ENCODE data around the gene POM121C.
"Not testable (repeated sequence)": the region's sequence is repeated elsewhere in the genome, so short reads cannot be mapped to it uniquely, and the experiment has no call there.

The POM121C gene

DNA sequence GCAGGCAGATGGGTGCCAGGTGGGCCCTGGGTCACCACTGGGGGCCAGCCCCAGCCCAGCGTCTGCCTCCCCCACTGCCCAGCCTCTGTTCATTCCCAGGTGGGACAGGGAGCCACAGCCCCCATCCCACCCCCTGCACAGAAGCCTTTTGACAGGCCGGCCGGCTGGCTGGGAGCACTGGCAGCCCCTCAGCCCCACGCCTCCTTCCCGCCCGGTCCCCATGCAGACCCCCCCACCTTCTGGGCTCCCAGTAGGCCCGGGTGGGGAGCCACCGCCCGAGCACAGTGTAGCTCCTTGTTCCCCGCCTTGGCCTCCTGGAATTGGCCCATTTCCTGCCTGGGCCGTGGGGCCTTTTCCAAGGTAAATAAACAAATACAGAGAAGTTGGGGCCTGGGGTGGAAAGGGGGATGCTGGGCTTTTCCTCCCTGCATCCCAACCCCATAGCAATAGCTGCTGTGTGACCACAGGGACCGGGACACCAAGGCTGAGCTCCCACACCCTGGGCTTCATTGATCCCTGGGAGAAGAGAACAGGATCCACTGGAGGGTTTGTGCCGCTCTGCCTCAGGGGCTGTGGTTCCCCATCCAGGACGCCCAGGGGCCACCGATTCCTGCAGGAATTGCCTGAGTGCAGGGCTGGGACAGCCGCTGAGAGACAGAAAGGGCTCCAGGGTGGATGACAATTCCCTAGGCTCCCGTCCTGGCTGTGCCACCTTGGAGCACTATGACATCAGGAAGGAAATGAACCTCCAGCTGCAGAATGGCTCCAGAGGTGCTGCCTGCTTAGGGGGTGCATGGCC, 111.4 kb downstream of the POM121C start:
- DNase-seq: not testable (repeated sequence)

DNA sequence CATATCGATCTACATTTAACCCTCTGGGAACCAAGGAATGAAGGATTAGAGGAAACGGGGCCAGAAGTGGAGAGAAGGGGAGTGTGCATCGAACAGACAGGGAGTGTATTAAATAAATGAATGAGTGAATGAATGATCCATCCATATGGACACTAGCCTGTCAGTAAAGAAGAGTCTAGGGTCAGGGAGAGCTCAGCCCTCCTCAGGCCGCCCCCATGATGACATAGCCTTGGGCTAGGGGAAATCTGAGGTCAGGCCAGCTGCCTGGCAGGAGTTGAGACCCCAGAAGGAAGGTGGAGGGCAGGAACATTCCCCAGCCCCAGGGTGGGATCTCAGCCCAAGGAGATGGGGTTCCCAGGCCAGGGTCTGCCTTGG, 112.0 kb downstream of the POM121C start:
- DNase-seq: not testable (repeated sequence)

DNA sequence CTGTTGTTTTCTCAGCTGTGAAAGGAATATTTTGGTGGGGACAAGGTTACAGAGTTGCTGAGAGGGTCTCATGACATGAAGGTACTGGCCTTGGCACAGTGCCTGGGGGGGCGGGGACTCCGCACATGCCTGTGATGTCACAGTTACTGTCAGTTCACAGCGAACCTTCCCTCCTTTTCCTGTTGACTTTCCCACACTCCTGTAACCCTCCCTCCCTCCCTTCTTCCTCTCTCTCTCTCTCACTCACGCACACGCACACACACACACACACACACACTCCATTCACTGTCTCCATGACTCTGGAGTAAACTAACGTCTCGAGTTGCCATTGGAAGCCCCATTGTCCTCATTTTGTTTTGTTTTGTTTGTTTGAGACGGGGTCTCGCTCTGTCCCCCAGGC, 118.8 kb downstream of the POM121C start:
- DNase-seq: not testable (repeated sequence)

All from DMS 273 treated with DMSO at 0.1 percent for 48 hours (cell line).